ENCODE results near the gene EPN1.

GRCh38 chr19:55680339-55681130 lies 5.5 kb downstream of the EPN1 start:
- TF ChIP-seq CTCF (IDR thresholded peaks at IDR 0.05) = no peak
- TF ChIP-seq POLR2A (IDR thresholded peaks at IDR 0.05) = no peak
